Fibroblast of lung (primary cell): ENCODE measurements around the gene TMEM30A. TPM values are rescaled to one million over a fixed set of nuclear protein-coding genes. Genes with fewer than 3 reads are reported as not detected.

Experiments used
- DNase-seq, 2 donors: peaks; one replicate each; pipeline versions ENCODE4 v3.0.0 to v3.0.0-alpha.2; 2010; ENCODE audit warnings: low read depth in 2 of 2
- H2AFZ ChIP-seq: 2 replicates; pipeline ENCODE4 v1.5.1; 2012; ENCODE audit warnings: low read length, control low read depth, inconsistent platforms
- H3K27ac ChIP-seq: 2 replicates; pipeline ENCODE4 v1.5.1; 2011; ENCODE audit warnings: low read length, control low read depth; ENCODE audit not compliant: insufficient read depth
- H3K27me3 ChIP-seq: 2 replicates; pipeline ENCODE4 v1.5.1; 2011; ENCODE audit warnings: mild to moderate bottlenecking, low read length; ENCODE audit not compliant: control insufficient read depth, insufficient read depth
- H3K36me3 ChIP-seq: 2 replicates; pipeline ENCODE4 v1.5.1; 2011; ENCODE audit warnings: low read length; ENCODE audit not compliant: control insufficient read depth, insufficient read depth
- H3K4me1 ChIP-seq: 2 replicates; pipeline ENCODE4 v1.5.1; 2011; ENCODE audit warnings: low read length; ENCODE audit not compliant: control insufficient read depth, insufficient read depth; ENCODE audit errors: extremely low read depth
- H3K4me2 ChIP-seq: 2 replicates; pipeline ENCODE4 v1.5.1; 2011; ENCODE audit warnings: low read length, control low read depth; ENCODE audit not compliant: insufficient read depth; ENCODE audit errors: extremely low read depth
- H3K4me3 ChIP-seq, 4 experiments: fragments of 200-600 bp in 1 of 4; sonication (generic) in 1 of 4; replicated peaks in 1 of 4; 2 replicates each; pipeline ENCODE4 v1.5.1; 2011 to 2016; ENCODE audit warnings: low read length in 4 of 4, low read depth in 3 of 4, mild to moderate bottlenecking in 3 of 4, control low read depth in 2 of 4, inconsistent platforms in 1 of 4, mixed read lengths in 1 of 4; ENCODE audit not compliant: insufficient read depth in 1 of 4; ENCODE audit errors: control extremely low read depth in 1 of 4
- H3K79me2 ChIP-seq: 2 replicates; pipeline ENCODE4 v1.5.1; 2012; ENCODE audit warnings: mild to moderate bottlenecking, low read length, inconsistent platforms; ENCODE audit not compliant: control insufficient read depth, insufficient read depth
- H3K9ac ChIP-seq: 2 replicates; pipeline ENCODE4 v1.5.1; 2011; ENCODE audit warnings: mild to moderate bottlenecking, low read length, control low read depth; ENCODE audit not compliant: insufficient read depth
- H3K9me3 ChIP-seq: 2 replicates; pipeline ENCODE4 v1.5.1; 2012; ENCODE audit warnings: low read depth, low read length; ENCODE audit not compliant: control insufficient read depth, insufficient read depth
- H4K20me1 ChIP-seq: 2 replicates; pipeline ENCODE4 v1.5.1; 2011; ENCODE audit warnings: low read length; ENCODE audit not compliant: control insufficient read depth, insufficient read depth; ENCODE audit errors: extremely low read depth
- EZH2 ChIP-seq: IDR thresholded peaks from 2 replicates; pipeline ENCODE4 v1.5.1; 2012; ENCODE audit warnings: low read length, control low read depth, mild to moderate bottlenecking; ENCODE audit errors: missing control alignments
- polyA plus RNA-seq, 2 donors: library from polyadenylated mRNA; depleted of rRNA in 1 of 2; stranded (reverse) in 1 of 2; unstranded in 1 of 2; fragments of >200 nt; gene quantifications; 2 replicates each; pipeline ENCODE4 v1.2.1, GENCODE V29; 2011 to 2012; ENCODE audit warnings: missing spikeins in 1 of 2
- total RNA-seq: library from RNA; depleted of rRNA; stranded (reverse); fragments of >200 nt; gene quantifications from 2 replicates; pipeline ENCODE4 v1.2.1, GENCODE V29; 2014
- TF ChIP-seq, protein P1 (sequence below), 2 donors: IDR thresholded peaks in 1 of 2; conservative IDR thresholded peaks in 1 of 2; 1 replicate in 1 of 2; 2 replicates in 1 of 2; pipeline ENCODE4 v1.5.1; 2011 to 2012; ENCODE audit warnings: low read length in 2 of 2, control low read depth in 1 of 2, inconsistent platforms in 1 of 2, low read depth in 1 of 2, mild to moderate bottlenecking in 1 of 2

Gene TMEM30A
- total and polyA plus RNA-seq, 2 donors (not counting 1 experiment from before 2014, with no cell fraction given), result 111 to 153 TPM

GRCh38 chr6:75205776-75206575, 78.6 kb downstream of the TMEM30A start, which contains the start of gene COL12A1:
Gene COL12A1 (minus strand): TSS chr6:75206053. CDS start chr6:75202792, 3,261 bp downstream.
- Histone ChIP-seq H3K36me3 (peaks cover 9% of the 10 kb centered on the region), H3K4me3 (peak within 1 kb of the TSS; percentile 69 to 100 (median 90)), H3K9me3 (no peaks in the 10 kb centered on the region), H3K9ac (peak within 1 kb of the TSS; percentile 90), H3K4me2 (peak within 1 kb of the TSS; percentile 73), H3K27ac (peak within 1 kb of the TSS; percentile 99), H3K27me3 (no peaks in the 10 kb centered on the region), H3K4me1 (peaks cover 12% of the 10 kb centered on the region), H2AFZ (peak within 1 kb of the TSS; percentile 38), H4K20me1 (no peaks in the 10 kb centered on the region), H3K79me2 (peaks cover 46% of the 10 kb centered on the region)
- TF ChIP-seq EZH2, result no peak
- TF ChIP-seq, protein P1, sequence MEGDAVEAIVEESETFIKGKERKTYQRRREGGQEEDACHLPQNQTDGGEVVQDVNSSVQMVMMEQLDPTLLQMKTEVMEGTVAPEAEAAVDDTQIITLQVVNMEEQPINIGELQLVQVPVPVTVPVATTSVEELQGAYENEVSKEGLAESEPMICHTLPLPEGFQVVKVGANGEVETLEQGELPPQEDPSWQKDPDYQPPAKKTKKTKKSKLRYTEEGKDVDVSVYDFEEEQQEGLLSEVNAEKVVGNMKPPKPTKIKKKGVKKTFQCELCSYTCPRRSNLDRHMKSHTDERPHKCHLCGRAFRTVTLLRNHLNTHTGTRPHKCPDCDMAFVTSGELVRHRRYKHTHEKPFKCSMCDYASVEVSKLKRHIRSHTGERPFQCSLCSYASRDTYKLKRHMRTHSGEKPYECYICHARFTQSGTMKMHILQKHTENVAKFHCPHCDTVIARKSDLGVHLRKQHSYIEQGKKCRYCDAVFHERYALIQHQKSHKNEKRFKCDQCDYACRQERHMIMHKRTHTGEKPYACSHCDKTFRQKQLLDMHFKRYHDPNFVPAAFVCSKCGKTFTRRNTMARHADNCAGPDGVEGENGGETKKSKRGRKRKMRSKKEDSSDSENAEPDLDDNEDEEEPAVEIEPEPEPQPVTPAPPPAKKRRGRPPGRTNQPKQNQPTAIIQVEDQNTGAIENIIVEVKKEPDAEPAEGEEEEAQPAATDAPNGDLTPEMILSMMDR (conservative IDR thresholded peaks at IDR 0.05 in 1 of 2, IDR thresholded peaks at IDR 0.05 in 1 of 2; ENCODE audit: low read depth in 1 of 2, low read length in 2 of 2), result peak in 1 of 2 donors; percentile 14
- peak; percentile 99 for DNase-seq

- H3K36me3 ChIP-seq, result peaks cover 9% of the 10 kb centered on the region
- peak overlapping the region; percentile 69 to 100 (median 90) for H3K4me3 ChIP-seq
- H3K9me3 ChIP-seq, result no peaks in the 10 kb centered on the region
- DNase-seq, result peak; percentile 78 to 91
- peak overlapping the region; percentile 60 for H3K4me2 ChIP-seq
- H3K79me2 ChIP-seq, result peaks cover 54% of the 10 kb centered on the region
- H3K27ac ChIP-seq, result peak overlapping the region; percentile 99
- H3K9ac ChIP-seq, result peak overlapping the region; percentile 90
- TF ChIP-seq, protein P1 (conservative IDR thresholded peaks at IDR 0.05 in 1 of 2, IDR thresholded peaks at IDR 0.05 in 1 of 2; ENCODE audit: low read depth in 1 of 2, low read length in 2 of 2), result no peak
- TF ChIP-seq EZH2, result no peak
- peaks cover 12% of the 10 kb centered on the region for H3K4me1 ChIP-seq
- no peak overlapping the region for H2AFZ ChIP-seq
- no peaks in the 10 kb centered on the region for H3K27me3 ChIP-seq
- no peaks in the 10 kb centered on the region for H4K20me1 ChIP-seq
Observed at GRCh38 chr6:75204959-75205775, 79.4 kb downstream of the TMEM30A start.
